Activated gamma-delta T cell (primary cell): Measurements from ENCODE around the gene IKBIP.
"Not testable (repeated sequence)": the region's sequence is repeated elsewhere in the genome, so short reads cannot be mapped to it uniquely, and the experiment has no call there.

ENCODE experiments used
- DNase-seq: peaks from one replicate; lab custom pipeline; 2025; lab: John Stamatoyannopoulos, UW

The IKBIP gene

GRCh38 chr12:98576795-98577194, 67.8 kb downstream of the IKBIP start:
- DNase-seq, result not testable (repeated sequence)

DNA sequence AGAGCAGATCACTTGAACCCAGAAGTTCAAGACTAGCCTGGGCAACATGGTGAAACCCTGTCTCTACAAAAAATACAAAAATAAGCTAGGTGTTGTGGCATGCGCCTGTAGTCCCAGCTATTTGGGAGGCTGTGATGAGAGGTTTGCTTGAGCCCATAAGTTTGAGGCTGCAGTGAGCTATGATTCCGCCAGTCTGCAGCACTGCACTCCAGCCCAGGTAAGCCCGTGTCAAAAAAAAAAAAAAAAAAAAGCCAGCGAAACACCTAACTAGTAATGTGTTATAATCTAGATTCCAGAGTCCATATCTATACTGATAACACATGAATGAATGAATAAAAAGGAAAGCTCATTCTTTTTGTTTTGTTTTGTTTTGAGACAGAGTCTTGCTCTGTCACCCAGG, 69.6 kb downstream of the IKBIP start:
- DNase-seq, result no peak
